Transverse colon (tissue), 4 donors: ENCODE data around the gene OR1F1. TPM values are rescaled to one million over a fixed set of nuclear protein-coding genes. Genes with fewer than 3 reads are reported as not detected.

Experiments used
- DNase-seq: peaks from one replicate; pipeline ENCODE4 v3.0.0-alpha.2; 2019
- H3K27ac ChIP-seq, 4 donors: fragments of 200-600 bp; sonication (generic); 2 replicates each; pipeline ENCODE4 v1.5.1; 2016 to 2018; ENCODE audit warnings: inconsistent platforms in 4 of 4
- H3K27me3 ChIP-seq: fragments of 200-600 bp; sonication (generic); 2 replicates; pipeline ENCODE4 v1.5.1; 2017; ENCODE audit warnings: inconsistent platforms
- H3K36me3 ChIP-seq, 4 donors: fragments of 200-600 bp; sonication (generic); 2 replicates each; pipeline ENCODE4 v1.5.1; 2017 to 2019; ENCODE audit warnings: inconsistent platforms in 4 of 4
- H3K4me1 ChIP-seq, 4 donors: fragments of 200-600 bp; sonication (generic); 2 replicates each; pipeline ENCODE4 v1.5.1; 2017 to 2020; ENCODE audit warnings: inconsistent platforms in 4 of 4
- H3K4me3 ChIP-seq, 4 donors: fragments of 200-600 bp; sonication (generic); 1 replicate in 1 of 4; 2 replicates in 3 of 4; pipeline versions ENCODE4 v1.5.1 to v1.6.1; 2017 to 2019; ENCODE audit warnings: inconsistent platforms in 4 of 4
- H3K9me3 ChIP-seq, 2 donors: fragments of 200-600 bp; sonication (generic); 2 replicates each; pipeline ENCODE4 v1.5.1; 2017 to 2019; ENCODE audit warnings: inconsistent platforms in 2 of 2
- CTCF ChIP-seq, 5 experiments: fragments of 200-600 bp in 3 of 5; fragments of 450-650 bp in 2 of 5; sonication (generic) in 3 of 5; IDR thresholded peaks; 1 replicate in 2 of 5; 2 replicates in 3 of 5; pipeline ENCODE4 v1.5.1; 2016 to 2017; ENCODE audit warnings: antibody characterized with exemption in 5 of 5, inconsistent platforms in 3 of 5, mild to moderate bottlenecking in 2 of 5, moderate library complexity in 1 of 5
- EP300 ChIP-seq: sonication (generic); formaldehyde crosslinking; IDR thresholded peaks from one replicate; pipeline ENCODE4 v1.6.1; 2017; ENCODE audit warnings: antibody characterized with exemption, low read depth
- POLR2A ChIP-seq: fragments of 450-650 bp; IDR thresholded peaks from one replicate; pipeline ENCODE4 v1.6.1; 2016; ENCODE audit warnings: antibody characterized with exemption, mild to moderate bottlenecking, moderate library complexity
- POLR2AphosphoS5 ChIP-seq, 3 donors: sonication (generic); formaldehyde crosslinking; IDR thresholded peaks; one replicate each; pipeline ENCODE4 v1.6.1; 2016; ENCODE audit warnings: antibody characterized with exemption in 3 of 3
- WGBS, 2 donors: methylation state at CpG; one replicate each; pipeline ENCODE4 v1.1.5; 2018; ENCODE audit warnings: low coverage in 1 of 2; 5-methylcytosine and 5-hydroxymethylcytosine counted together
- in situ Hi-C, 4 donors: fragments of 200-750 bp; cut with MboI; loops; one replicate each; pipeline versions ENCODE4 v1.15.0 to v1.15.1; 2017; ENCODE audit warnings: low sequenced_read_pairs in 3 of 4, low pct_ligation_motif_present in 1 of 4, low pct_unique_long_range_greater_than_20kb in 1 of 4
- intact Hi-C: fragments of 100-400 bp; cut with DNase I; formaldehyde crosslinking; loops from one replicate; pipeline ENCODE4 v1.15.1; 2023; ENCODE audit warnings: low total_unique reads
- total RNA-seq, 4 donors: library from RNA; depleted of rRNA; stranded (reverse); fragments of >200 nt; gene quantifications; one replicate each; pipeline ENCODE4 v1.1.0, GENCODE V29; 2016

The OR1F1 gene
- total RNA-seq, 4 donors from 2014 or later: not detected

GRCh38 chr16:3171855-3172593, 16.0 kb upstream of the OR1F1 start:
- 23% methylated on average over 37 of the region's 41 CpGs; no CpG with 5 or more reads in 1 of the 2 donors for WGBS, 2 donors
- Histone ChIP-seq H3K9me3 (no peaks in the 10 kb centered on the region), H3K4me1 (peaks cover 8 to 29% (median 21%) of the 10 kb centered on the region in 4 donors), H3K36me3 (no peaks in the 10 kb centered on the region), H3K27ac (no peak overlapping the region), H3K27me3 (peaks cover 95% of the 10 kb centered on the region), H3K4me3 (no peak overlapping the region)
- in situ Hi-C loops (no loop called here), intact Hi-C loops (no loop called here)
- DNase-seq: no peak
- TF ChIP-seq POLR2A (no peak), CTCF (IDR thresholded peaks at IDR 0.05) (no peak), POLR2AphosphoS5 (IDR thresholded peaks at IDR 0.05) (no peak), EP300 (no peak)

- intact Hi-C loops (no loop called here), in situ Hi-C loops (no loop called here)
- 6 to 10% methylated on average over 7 to 24 of the region's 24 CpGs for WGBS, 2 donors
- Histone ChIP-seq H3K9me3 (no peaks in the 10 kb centered on the region), H3K27ac (no peak overlapping the region), H3K27me3 (peaks cover 100% of the 10 kb centered on the region), H3K36me3 (no peaks in the 10 kb centered on the region), H3K4me1 (peaks cover 8 to 29% (median 21%) of the 10 kb centered on the region in 4 donors), H3K4me3 (no peak overlapping the region)
- no peak for DNase-seq
- TF ChIP-seq CTCF (IDR thresholded peaks at IDR 0.05) (no peak), POLR2AphosphoS5 (IDR thresholded peaks at IDR 0.05) (no peak), POLR2A (no peak)
These were observed 13.9 kb upstream of the OR1F1 start for GRCh38 chr16:3173892-3174617.

GRCh38 chr16:3174618-3175148, 13.3 kb upstream of the OR1F1 start:
- WGBS, 2 donors: 30% methylated on average over 28 of the region's 28 CpGs; no CpG with 5 or more reads in 1 of the 2 donors
- Histone ChIP-seq H3K9me3 (no peaks in the 10 kb centered on the region), H3K36me3 (no peaks in the 10 kb centered on the region), H3K4me1 (peaks cover 8 to 29% (median 21%) of the 10 kb centered on the region in 4 donors), H3K27ac (no peak overlapping the region), H3K4me3 (no peak overlapping the region), H3K27me3 (peaks cover 100% of the 10 kb centered on the region)
- no peak for TF ChIP-seq POLR2AphosphoS5 (IDR thresholded peaks at IDR 0.05)
- no peak for TF ChIP-seq CTCF (IDR thresholded peaks at IDR 0.05)
- no peak for TF ChIP-seq POLR2A
- no peak for TF ChIP-seq EP300
- in situ Hi-C loops (no loop called here), intact Hi-C loops (no loop called here)
- no peak for DNase-seq
